ENCODE data around the gene SLC28A3.

DNA sequence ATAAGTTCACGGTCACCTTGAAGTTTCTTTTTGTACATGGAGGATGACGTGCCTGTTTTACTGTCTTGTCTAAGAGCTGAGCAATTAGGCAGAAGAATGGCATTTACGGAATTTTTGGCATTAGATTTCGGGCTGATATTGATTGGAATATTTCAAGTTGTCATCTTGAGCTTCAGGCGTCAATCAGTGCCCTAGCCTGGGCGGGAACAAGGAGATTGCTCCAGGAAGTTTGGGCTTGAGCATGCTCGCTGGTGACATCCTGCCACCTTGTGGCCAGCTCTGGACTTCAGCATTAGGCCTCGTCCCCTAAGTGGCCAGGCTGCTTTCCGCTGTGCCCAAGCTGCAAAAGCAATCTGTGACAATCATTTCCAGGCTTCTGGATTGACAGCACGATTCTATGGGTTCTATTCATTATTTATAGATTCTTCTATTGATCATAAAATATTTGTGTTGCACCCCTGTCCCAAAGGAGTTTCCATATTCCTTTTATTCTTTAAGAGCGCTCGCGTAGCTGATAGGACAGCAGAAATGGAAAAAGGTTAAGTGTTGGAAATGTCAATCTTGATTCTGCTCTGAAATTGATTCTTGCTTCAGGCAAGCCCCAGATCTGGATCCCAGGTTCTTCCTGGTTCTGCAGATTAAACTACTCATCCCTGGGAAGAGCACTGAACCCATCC, 79.3 kb downstream of the SLC28A3 start:
- TF ChIP-seq SP1 (IDR thresholded peaks at IDR 0.05; ENCODE audit: low read depth, low read length) = no peak
- no peak for TF ChIP-seq EP300 (IDR thresholded peaks at IDR 0.05; ENCODE audit: borderline replicate concordance in 1 of 2, control insufficient read depth in 1 of 2, low read depth in 2 of 2, low read length in 2 of 2)
- TF ChIP-seq IKZF1 (conservative IDR thresholded peaks at IDR 0.05) = peak; percentile 48
- TF ChIP-seq, protein P1, sequence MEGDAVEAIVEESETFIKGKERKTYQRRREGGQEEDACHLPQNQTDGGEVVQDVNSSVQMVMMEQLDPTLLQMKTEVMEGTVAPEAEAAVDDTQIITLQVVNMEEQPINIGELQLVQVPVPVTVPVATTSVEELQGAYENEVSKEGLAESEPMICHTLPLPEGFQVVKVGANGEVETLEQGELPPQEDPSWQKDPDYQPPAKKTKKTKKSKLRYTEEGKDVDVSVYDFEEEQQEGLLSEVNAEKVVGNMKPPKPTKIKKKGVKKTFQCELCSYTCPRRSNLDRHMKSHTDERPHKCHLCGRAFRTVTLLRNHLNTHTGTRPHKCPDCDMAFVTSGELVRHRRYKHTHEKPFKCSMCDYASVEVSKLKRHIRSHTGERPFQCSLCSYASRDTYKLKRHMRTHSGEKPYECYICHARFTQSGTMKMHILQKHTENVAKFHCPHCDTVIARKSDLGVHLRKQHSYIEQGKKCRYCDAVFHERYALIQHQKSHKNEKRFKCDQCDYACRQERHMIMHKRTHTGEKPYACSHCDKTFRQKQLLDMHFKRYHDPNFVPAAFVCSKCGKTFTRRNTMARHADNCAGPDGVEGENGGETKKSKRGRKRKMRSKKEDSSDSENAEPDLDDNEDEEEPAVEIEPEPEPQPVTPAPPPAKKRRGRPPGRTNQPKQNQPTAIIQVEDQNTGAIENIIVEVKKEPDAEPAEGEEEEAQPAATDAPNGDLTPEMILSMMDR (IDR thresholded peaks at IDR 0.05 in 2 of 3, conservative IDR thresholded peaks at IDR 0.05 in 1 of 3; ENCODE audit: control insufficient read depth in 2 of 3, extremely low read depth in 1 of 3, insufficient read depth in 1 of 3, low read depth in 3 of 3, low read length in 3 of 3) = peak; percentile 82 to 91 (median 88)

Data from GM12878 (cell line).